Trophoblast cell (in vitro differentiated cells and primary cell): ENCODE measurements around the gene RPGRIP1.
A peak's percentile ranks its signal among the peaks of the same experiment; 100 is the strongest.
"Not testable (repeated sequence)": the region's sequence is repeated elsewhere in the genome, so short reads cannot be mapped to it uniquely, and the experiment has no call there.

Experiments used
- DNase-seq, 2 donors: peaks; one replicate each; pipeline ENCODE4 v3.0.0-alpha.2; 2016
- H2AFZ ChIP-seq: 2 replicates; pipeline ENCODE4 v1.6.1; 2013; ENCODE audit warnings: low read length, moderate library complexity, mild to moderate bottlenecking; ENCODE audit not compliant: insufficient read depth, poor library complexity
- H2AK5ac ChIP-seq: 2 replicates; pipeline ENCODE4 v1.6.1; 2013; ENCODE audit warnings: mild to moderate bottlenecking, low read length
- H2BK120ac ChIP-seq: 2 replicates; pipeline ENCODE4 v1.6.1; 2013; ENCODE audit warnings: low read length, mild to moderate bottlenecking, moderate library complexity; ENCODE audit not compliant: insufficient read depth, poor library complexity
- H2BK12ac ChIP-seq: 2 replicates; pipeline ENCODE4 v1.6.1; 2013; ENCODE audit warnings: mild to moderate bottlenecking, low read length, moderate library complexity
- H2BK5ac ChIP-seq: 2 replicates; pipeline ENCODE4 v1.6.1; 2013; ENCODE audit warnings: low read length, low read depth, moderate library complexity, mild to moderate bottlenecking; ENCODE audit not compliant: poor library complexity
- H3K14ac ChIP-seq: 2 replicates; pipeline ENCODE4 v1.6.1; 2013; ENCODE audit warnings: mild to moderate bottlenecking, low read length
- H3K18ac ChIP-seq: 2 replicates; pipeline ENCODE4 v1.6.1; 2013; ENCODE audit warnings: mild to moderate bottlenecking, low read length
- H3K23ac ChIP-seq: 2 replicates; pipeline ENCODE4 v1.6.1; 2013; ENCODE audit warnings: low read length
- H3K27ac ChIP-seq: 2 replicates; pipeline ENCODE4 v1.5.1; 2013; ENCODE audit warnings: low read depth, mild to moderate bottlenecking, inconsistent platforms, low read length, moderate library complexity
- H3K27me3 ChIP-seq: 2 replicates; pipeline ENCODE4 v1.6.1; 2013; ENCODE audit warnings: inconsistent platforms, mild to moderate bottlenecking, low read length, moderate library complexity; ENCODE audit not compliant: insufficient read depth
- H3K36me3 ChIP-seq, 2 experiments: 1 replicate in 1 of 2; 2 replicates in 1 of 2; pipeline ENCODE4 v1.6.1; 2013; ENCODE audit warnings: low read length in 2 of 2, mild to moderate bottlenecking in 2 of 2, moderate library complexity in 1 of 2; ENCODE audit not compliant: insufficient read depth in 2 of 2, control insufficient read depth in 1 of 2
- H3K4ac ChIP-seq: 2 replicates; pipeline ENCODE4 v1.6.1; 2013; ENCODE audit warnings: low read depth, mild to moderate bottlenecking, low read length, moderate library complexity
- H3K4me1 ChIP-seq, 2 experiments: 1 replicate in 1 of 2; 2 replicates in 1 of 2; pipeline ENCODE4 v1.6.1; 2013; ENCODE audit warnings: low read length in 2 of 2, mild to moderate bottlenecking in 2 of 2, moderate library complexity in 1 of 2; ENCODE audit not compliant: insufficient read depth in 2 of 2, control insufficient read depth in 1 of 2
- H3K4me2 ChIP-seq: 2 replicates; pipeline ENCODE4 v1.6.1; 2013; ENCODE audit warnings: inconsistent platforms, mild to moderate bottlenecking, low read length, moderate library complexity
- H3K4me3 ChIP-seq: 2 replicates; pipeline ENCODE4 v1.5.1; 2013; ENCODE audit warnings: mild to moderate bottlenecking, low read depth, low read length, inconsistent platforms
- H3K79me1 ChIP-seq: one replicate; pipeline ENCODE4 v1.6.1; 2013; ENCODE audit warnings: low read length
- H3K79me2 ChIP-seq: 2 replicates; pipeline ENCODE4 v1.6.1; 2013; ENCODE audit warnings: low read length, mild to moderate bottlenecking; ENCODE audit not compliant: control insufficient read depth, insufficient read depth, poor library complexity
- H3K9ac ChIP-seq: 2 replicates; pipeline ENCODE4 v1.6.1; 2013; ENCODE audit warnings: mild to moderate bottlenecking, low read length
- H3K9me3 ChIP-seq: 2 replicates; pipeline ENCODE4 v1.6.1; 2013; ENCODE audit warnings: low read depth, mild to moderate bottlenecking, control low read depth, inconsistent platforms, low read length; ENCODE audit not compliant: insufficient read depth
- H4K12ac ChIP-seq: 2 replicates; pipeline ENCODE4 v1.6.1; 2013; ENCODE audit warnings: low read depth, mild to moderate bottlenecking, low read length, moderate library complexity
- H4K8ac ChIP-seq: 2 replicates; pipeline ENCODE4 v1.6.1; 2013; ENCODE audit warnings: low read depth, mild to moderate bottlenecking, low read length, moderate library complexity
- H4K91ac ChIP-seq: one replicate; pipeline ENCODE4 v1.6.1; 2013; ENCODE audit warnings: low read depth, mild to moderate bottlenecking, low read length, moderate library complexity
- WGBS: extraction: QIAGEN DNeasy Blood & Tissue Kit; methylation state at CpG from one replicate; pipeline ENCODE4 v1.1.7; 2013; ENCODE audit warnings: missing lambda C conversion rate; ENCODE audit not compliant: insufficient read length, insufficient coverage; ENCODE audit errors: extremely low coverage; 5-methylcytosine and 5-hydroxymethylcytosine counted together

The RPGRIP1 gene

GRCh38 chr14:21251215-21251614 lies 28.7 kb upstream of the RPGRIP1 start:
- DNase-seq, result no peak
- H3K23ac ChIP-seq, result no peak overlapping the region
- no peaks in the 10 kb centered on the region for H3K79me1 ChIP-seq
- WGBS, result no CpG with 5 or more reads among the region's 5 CpGs
- no peaks in the 10 kb centered on the region for H3K27me3 ChIP-seq
- no peak overlapping the region for H3K18ac ChIP-seq
- no peak overlapping the region for H3K9ac ChIP-seq
- no peak overlapping the region for H3K4me2 ChIP-seq
- H2BK12ac ChIP-seq, result no peak overlapping the region
- peak overlapping the region; percentile 72 for H3K4ac ChIP-seq
- peaks cover 21% of the 10 kb centered on the region for H3K79me2 ChIP-seq
- H3K14ac ChIP-seq, result no peak overlapping the region
- H2BK5ac ChIP-seq, result no peak overlapping the region
- H3K9me3 ChIP-seq, result no peaks in the 10 kb centered on the region
- H3K27ac ChIP-seq, result no peak overlapping the region
- no peak overlapping the region for H3K4me3 ChIP-seq
- H3K4me1 ChIP-seq, result peaks cover 0 to 2% of the 10 kb centered on the region in 2 experiments
- H4K91ac ChIP-seq, result no peak overlapping the region
- H2BK120ac ChIP-seq, result no peak overlapping the region
- H4K12ac ChIP-seq, result no peak overlapping the region
- H4K8ac ChIP-seq, result no peak overlapping the region
- H3K36me3 ChIP-seq, result peaks cover 34 to 36% of the 10 kb centered on the region in 2 experiments
- H2AFZ ChIP-seq, result no peak overlapping the region
- no peak overlapping the region for H2AK5ac ChIP-seq

- Histone ChIP-seq H3K9ac (no peak overlapping the region), H3K27ac (no peak overlapping the region), H3K36me3 (peaks cover 36 to 41% of the 10 kb centered on the region in 2 experiments), H4K91ac (no peak overlapping the region), H3K18ac (no peak overlapping the region), H4K8ac (no peak overlapping the region), H3K4me3 (no peak overlapping the region), H2BK120ac (no peak overlapping the region), H3K79me1 (no peaks in the 10 kb centered on the region), H3K4me1 (peaks cover 0 to 2% of the 10 kb centered on the region in 2 experiments), H3K27me3 (no peaks in the 10 kb centered on the region), H3K14ac (no peak overlapping the region), H2AK5ac (no peak overlapping the region), H3K79me2 (peaks cover 21% of the 10 kb centered on the region), H3K4me2 (no peak overlapping the region), H2BK5ac (no peak overlapping the region), H3K9me3 (no peaks in the 10 kb centered on the region), H2BK12ac (no peak overlapping the region), H3K4ac (peak overlapping the region; percentile 98), H4K12ac (peak overlapping the region; percentile 43), H2AFZ (no peak overlapping the region), H3K23ac (no peak overlapping the region)
- WGBS, result no CpG with 5 or more reads among the region's 2 CpGs
- no peak for DNase-seq
Observed at GRCh38 chr14:21252149-21252548, 27.7 kb upstream of the RPGRIP1 start.

GRCh38 chr14:21255385-21256101 lies 24.3 kb upstream of the RPGRIP1 start:
- Histone ChIP-seq H3K36me3 (peaks cover 34 to 47% of the 10 kb centered on the region in 2 experiments), H3K23ac (no peak overlapping the region), H2BK12ac (no peak overlapping the region), H3K18ac (no peak overlapping the region), H3K4me3 (no peak overlapping the region), H3K79me2 (peaks cover 18% of the 10 kb centered on the region), H3K14ac (no peak overlapping the region), H4K12ac (no peak overlapping the region), H2AK5ac (no peak overlapping the region), H3K27ac (no peak overlapping the region), H3K9ac (no peak overlapping the region), H4K8ac (no peak overlapping the region), H2BK5ac (no peak overlapping the region), H3K4me2 (no peak overlapping the region), H3K27me3 (no peaks in the 10 kb centered on the region), H3K4ac (peak overlapping the region; percentile 94), H2BK120ac (no peak overlapping the region), H2AFZ (no peak overlapping the region), H3K4me1 (no peaks in the 10 kb centered on the region), H4K91ac (no peak overlapping the region), H3K79me1 (no peaks in the 10 kb centered on the region), H3K9me3 (no peaks in the 10 kb centered on the region)
- WGBS, result no CpG with 5 or more reads among the region's 4 CpGs
- peak in 1 of 2 donors; percentile 54 for DNase-seq

GRCh38 chr14:21256102-21256447 lies 23.8 kb upstream of the RPGRIP1 start:
- WGBS, result no CpG with 5 or more reads among the region's 8 CpGs
- H4K8ac ChIP-seq, H3K14ac ChIP-seq, H3K27me3 ChIP-seq, H4K12ac ChIP-seq, H3K18ac ChIP-seq, H3K23ac ChIP-seq, H2AFZ ChIP-seq, H3K4me2 ChIP-seq, H3K9me3 ChIP-seq, H2AK5ac ChIP-seq, H2BK12ac ChIP-seq, H3K4me1 ChIP-seq, H3K4me3 ChIP-seq, H2BK120ac ChIP-seq, DNase-seq, H3K9ac ChIP-seq, H3K27ac ChIP-seq, H4K91ac ChIP-seq, H2BK5ac ChIP-seq, H3K79me1 ChIP-seq: not testable (repeated sequence)
- H3K36me3 ChIP-seq, result peaks cover 34 to 47% of the 10 kb centered on the region in 2 experiments
- peak overlapping the region; percentile 94 for H3K4ac ChIP-seq
- H3K79me2 ChIP-seq, result peaks cover 23% of the 10 kb centered on the region
